Colonic mucosa (tissue), 4 donors: ENCODE data around the gene NANOS3. TPM values are rescaled to one million over a fixed set of nuclear protein-coding genes. Genes with fewer than 3 reads are reported as not detected.

Source experiments
- DNase-seq: peaks from one replicate; pipeline ENCODE4 v3.0.0-alpha.2; 2020
- H3K27ac ChIP-seq: fragments of 200-600 bp; one replicate; pipeline ENCODE4 v1.8.0; 2021
- H3K27me3 ChIP-seq: fragments of 200-600 bp; one replicate; pipeline ENCODE4 v1.8.0; 2021
- H3K36me3 ChIP-seq: fragments of 200-600 bp; one replicate; pipeline ENCODE4 v1.8.0; 2021
- H3K4me1 ChIP-seq: fragments of 200-600 bp; one replicate; pipeline ENCODE4 v1.8.0; 2021; ENCODE audit warnings: mild to moderate bottlenecking
- H3K4me3 ChIP-seq: fragments of 200-600 bp; one replicate; pipeline ENCODE4 v1.8.0; 2021
- H3K9ac ChIP-seq, 2 donors: one replicate each; pipeline ENCODE4 v1.7.0; 2013; ENCODE audit warnings: control low read depth in 2 of 2, low read depth in 2 of 2, low read length in 2 of 2
- H3K9me3 ChIP-seq: fragments of 200-600 bp; one replicate; pipeline ENCODE4 v1.8.0; 2021
- intact Hi-C: fragments of 100-400 bp; cut with DNase I; formaldehyde crosslinking; loops from one replicate; pipeline ENCODE4 v1.14.1; 2022
- total RNA-seq, 2 donors: library from RNA; stranded (reverse); fragmentation: NEBNext Ultra II Directional in 1 of 2; extraction: Animal tissue kit (Norgen Biotek cat#: 25700) in 1 of 2; gene quantifications; one replicate each; pipeline ENCODE4 v1.2.1, GENCODE V29; 2021
- TF ChIP-seq, protein P1 (sequence below): fragments of 200-600 bp; IDR thresholded peaks from one replicate; pipeline ENCODE4 v1.8.0; 2022; ENCODE audit warnings: antibody characterized with exemption, mild to moderate bottlenecking
- donor health status: healthy.
- donor health status: DM: no; HTN: no; CAD: no.
- donor health status: DM: no; HTN: no; CAD: no.

Gene NANOS3
- total RNA-seq, 2 donors from 2014 or later, result not detected

DNA sequence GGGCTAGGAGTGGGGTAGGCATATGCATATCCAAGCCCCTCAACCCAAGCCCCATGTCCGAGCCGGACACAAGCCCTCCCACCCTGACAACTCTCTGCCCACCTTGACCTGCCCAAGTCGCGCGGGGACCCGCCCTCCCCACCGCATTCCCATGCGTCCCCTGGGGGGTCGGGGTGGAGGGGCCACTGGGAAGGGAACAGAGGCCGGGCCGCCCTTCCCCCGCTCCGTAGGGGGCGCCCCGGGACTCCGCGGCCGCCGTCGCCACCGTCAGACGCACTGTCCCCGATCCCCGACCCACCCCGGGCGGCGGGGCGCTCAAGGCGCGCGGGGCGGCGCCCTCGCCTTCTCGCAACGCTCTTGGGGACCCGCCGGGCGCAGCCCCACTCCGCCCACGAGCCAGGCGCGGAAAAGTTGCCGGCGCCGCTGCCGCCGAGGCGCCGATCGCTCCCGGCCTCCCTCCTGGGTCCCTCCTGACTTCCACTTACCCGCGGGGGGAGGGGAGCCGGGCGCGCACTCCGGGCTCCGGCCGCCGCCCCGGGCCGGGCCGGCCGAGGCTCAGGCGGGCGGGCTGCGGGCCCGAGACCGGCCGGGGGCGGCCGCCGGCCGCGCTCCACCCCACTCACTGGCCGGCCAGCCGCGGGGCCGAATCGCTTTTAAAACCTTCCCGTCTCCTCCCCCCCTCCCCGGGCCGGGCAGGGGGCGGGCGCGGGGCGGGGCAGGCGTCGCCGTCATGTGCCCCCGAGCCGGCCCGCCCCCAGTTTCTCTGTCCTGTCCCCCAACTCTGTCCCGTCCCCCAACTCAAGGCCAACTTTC lies 34.4 kb upstream of the NANOS3 start:
- Histone ChIP-seq H3K9ac (peak overlapping the region; percentile 97 to 100), H3K9me3 (no peaks in the 10 kb centered on the region), H3K4me3 (peak overlapping the region; percentile 88), H3K4me1 (peaks cover 15% of the 10 kb centered on the region), H3K27ac (peak overlapping the region; percentile 99), H3K36me3 (no peaks in the 10 kb centered on the region), H3K27me3 (no peaks in the 10 kb centered on the region)
- TF ChIP-seq, protein P1, sequence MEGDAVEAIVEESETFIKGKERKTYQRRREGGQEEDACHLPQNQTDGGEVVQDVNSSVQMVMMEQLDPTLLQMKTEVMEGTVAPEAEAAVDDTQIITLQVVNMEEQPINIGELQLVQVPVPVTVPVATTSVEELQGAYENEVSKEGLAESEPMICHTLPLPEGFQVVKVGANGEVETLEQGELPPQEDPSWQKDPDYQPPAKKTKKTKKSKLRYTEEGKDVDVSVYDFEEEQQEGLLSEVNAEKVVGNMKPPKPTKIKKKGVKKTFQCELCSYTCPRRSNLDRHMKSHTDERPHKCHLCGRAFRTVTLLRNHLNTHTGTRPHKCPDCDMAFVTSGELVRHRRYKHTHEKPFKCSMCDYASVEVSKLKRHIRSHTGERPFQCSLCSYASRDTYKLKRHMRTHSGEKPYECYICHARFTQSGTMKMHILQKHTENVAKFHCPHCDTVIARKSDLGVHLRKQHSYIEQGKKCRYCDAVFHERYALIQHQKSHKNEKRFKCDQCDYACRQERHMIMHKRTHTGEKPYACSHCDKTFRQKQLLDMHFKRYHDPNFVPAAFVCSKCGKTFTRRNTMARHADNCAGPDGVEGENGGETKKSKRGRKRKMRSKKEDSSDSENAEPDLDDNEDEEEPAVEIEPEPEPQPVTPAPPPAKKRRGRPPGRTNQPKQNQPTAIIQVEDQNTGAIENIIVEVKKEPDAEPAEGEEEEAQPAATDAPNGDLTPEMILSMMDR, result no peak
- intact Hi-C loops, result no loop called here
- DNase-seq, result peak; percentile 85

DNA sequence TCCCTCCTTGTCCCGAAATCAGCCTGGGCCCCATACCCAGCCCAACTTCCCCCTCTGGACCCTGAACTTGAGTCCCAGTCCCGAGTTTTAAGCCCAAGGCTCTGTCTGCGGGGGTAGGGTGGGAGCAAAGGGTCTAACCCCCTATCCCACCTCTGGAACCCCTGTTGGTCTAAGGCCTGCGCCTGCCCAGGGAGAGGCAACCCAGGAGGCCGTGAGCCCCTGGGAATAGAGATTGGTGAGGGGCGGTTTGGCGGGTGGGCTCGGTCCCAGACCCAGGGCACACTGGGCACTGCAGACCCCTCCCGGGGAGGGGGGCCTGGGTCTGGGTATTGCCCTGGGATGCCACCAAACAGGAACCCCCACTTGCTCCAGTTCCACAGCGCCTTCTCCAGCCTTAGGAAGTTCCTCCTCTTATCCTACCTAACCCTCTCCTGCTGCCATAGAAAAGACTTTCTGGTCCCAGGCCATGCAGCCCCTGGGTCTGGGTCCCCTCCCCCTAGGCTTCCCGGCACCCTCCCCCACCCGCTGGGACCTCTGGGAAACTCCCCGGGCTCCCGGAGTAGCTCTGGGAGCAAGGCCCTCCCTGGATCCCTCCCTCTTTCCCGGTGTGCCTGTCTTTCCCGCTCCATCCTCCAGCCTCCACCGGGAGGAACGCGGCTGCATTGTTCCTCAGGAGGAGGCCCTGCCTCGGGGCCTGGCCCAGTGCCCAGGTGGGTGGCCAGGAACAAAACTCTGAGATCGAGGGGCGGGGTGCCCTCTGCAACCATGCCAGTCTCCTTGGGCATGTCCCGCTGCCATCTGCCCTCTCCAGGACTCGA lies 33.6 kb upstream of the NANOS3 start:
- TF ChIP-seq, protein P1, result no peak
- intact Hi-C loops, result no loop called here
- peaks cover 15% of the 10 kb centered on the region for H3K4me1 ChIP-seq

DNA sequence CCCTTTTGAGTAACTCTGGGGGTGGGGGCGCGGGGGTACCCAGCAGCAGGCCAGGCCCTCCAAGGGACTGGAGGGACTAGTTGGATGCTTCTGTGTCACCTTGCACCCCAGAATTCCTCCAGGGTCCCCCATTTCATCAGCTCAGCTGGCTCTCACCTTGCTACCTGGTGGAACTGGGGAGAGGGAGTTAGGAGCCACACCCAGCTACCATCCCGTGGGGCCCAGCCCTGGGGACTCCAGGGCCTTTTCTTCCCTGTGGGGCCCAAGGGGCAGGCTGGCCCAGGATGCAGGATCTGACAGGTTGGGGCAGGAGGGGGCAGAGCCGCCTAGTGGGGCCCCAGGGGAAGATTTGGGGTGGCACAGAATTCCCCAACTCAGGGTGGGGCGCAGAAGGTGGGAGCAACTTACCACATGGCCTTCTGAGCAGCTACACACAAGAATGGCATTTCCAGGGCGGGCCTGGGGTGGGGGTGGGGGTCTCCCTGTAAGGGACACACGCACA lies 32.8 kb upstream of the NANOS3 start:
- Histone ChIP-seq H3K4me1 (peaks cover 15% of the 10 kb centered on the region), H3K27ac (peak overlapping the region; percentile 90), H3K9ac (peak overlapping the region; percentile 57 to 98), H3K27me3 (no peaks in the 10 kb centered on the region), H3K9me3 (no peaks in the 10 kb centered on the region), H3K36me3 (no peaks in the 10 kb centered on the region), H3K4me3 (no peak overlapping the region)
- TF ChIP-seq, protein P1, result no peak
- peak; percentile 44 for DNase-seq
- intact Hi-C loops, result no loop called here

More for the DNA sequence above, 33.6 kb upstream of the NANOS3 start:
- Histone ChIP-seq H3K27me3 (no peaks in the 10 kb centered on the region), H3K36me3 (no peaks in the 10 kb centered on the region), H3K4me3 (peak overlapping the region; percentile 88), H3K27ac (peak overlapping the region; percentile 90), H3K9me3 (no peaks in the 10 kb centered on the region), H3K9ac (peak overlapping the region; percentile 90 to 98)
- DNase-seq, result peak; percentile 82

DNA sequence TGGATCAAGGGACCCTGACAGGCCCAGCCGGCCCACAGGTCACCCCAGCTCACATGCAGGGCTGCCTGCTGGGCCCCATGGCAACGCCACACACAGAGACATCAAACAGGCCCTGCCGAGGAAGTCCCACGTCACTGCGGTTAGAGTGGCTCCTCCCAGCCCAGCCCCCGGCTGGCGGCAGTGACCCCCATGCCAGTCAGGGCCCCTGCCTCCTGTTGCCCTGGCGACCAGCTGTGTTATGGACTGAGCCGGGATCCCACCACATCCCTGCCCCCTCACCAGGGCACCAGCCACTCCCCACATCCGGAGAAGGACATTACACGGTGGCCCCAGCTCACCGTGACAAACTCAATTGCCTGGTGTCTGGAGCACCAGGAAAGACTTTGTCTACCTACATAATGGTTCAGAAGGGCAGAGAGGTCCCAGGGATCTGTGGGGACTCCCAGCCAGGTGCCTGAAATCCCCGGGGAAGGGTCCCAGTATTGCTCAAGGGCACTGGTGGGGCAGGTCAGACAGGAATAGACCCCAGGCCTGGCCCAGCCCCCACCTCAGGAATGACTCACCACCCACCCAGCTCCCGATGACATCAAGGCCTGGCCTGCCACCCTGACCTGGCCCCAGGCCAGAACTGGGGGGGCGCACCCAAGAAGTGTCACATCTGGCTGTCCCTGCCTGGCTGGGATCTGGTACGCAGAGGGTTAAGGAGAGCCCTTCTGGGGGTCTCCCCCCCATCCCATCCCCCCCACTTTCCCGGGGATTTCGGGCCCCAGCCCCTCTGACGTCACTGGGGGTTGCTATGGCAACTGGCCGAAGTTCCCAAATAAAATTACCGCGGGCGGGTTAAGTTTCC lies 30.2 kb upstream of the NANOS3 start:
- no peaks in the 10 kb centered on the region for H3K36me3 ChIP-seq
- peak overlapping the region; percentile 94 for H3K27ac ChIP-seq
- TF ChIP-seq, protein P1, result no peak
- H3K27me3 ChIP-seq, result no peaks in the 10 kb centered on the region
- H3K4me3 ChIP-seq, result peak overlapping the region; percentile 45
- DNase-seq, result peak; percentile 92
- no peaks in the 10 kb centered on the region for H3K9me3 ChIP-seq
- H3K4me1 ChIP-seq, result peaks cover 27% of the 10 kb centered on the region
- H3K9ac ChIP-seq, result peak overlapping the region; percentile 71 to 95
- intact Hi-C loops, result no loop called here
